ENCODE measurements around the gene ELMO1.

The ELMO1 gene

GRCh38 chr7:37341033-37341630 is 107.5 kb downstream of the ELMO1 start:
- Histone ChIP-seq H3K4me1 (no peaks in the 10 kb centered on the region), H3K4me3 (ENCODE audit: low read depth, low read length) (no peak overlapping the region)
- no peak for TF ChIP-seq CTCF (IDR thresholded peaks at IDR 0.05)

DNA sequence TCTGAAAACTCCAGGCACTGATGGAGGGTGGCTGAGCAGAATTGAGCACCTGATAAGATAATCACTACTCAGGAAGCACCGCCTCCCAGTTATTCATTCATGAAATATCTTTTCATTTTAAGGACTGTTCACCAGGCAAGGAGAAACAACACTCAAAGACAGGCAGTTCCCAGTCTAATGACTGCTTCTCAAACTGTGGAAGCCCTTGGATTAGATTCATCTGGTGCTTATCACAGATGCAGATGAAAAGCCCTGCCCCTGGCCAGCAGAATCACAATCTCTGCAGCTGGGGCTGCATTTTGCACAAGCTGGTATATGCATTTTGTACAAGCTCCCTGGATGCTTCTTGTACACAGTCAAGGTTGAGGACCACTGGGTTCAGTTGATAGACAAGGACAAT is 109.7 kb downstream of the ELMO1 start:
- Histone ChIP-seq H3K4me2 (ENCODE audit: low read length) (no peak overlapping the region), H3K27ac (no peak overlapping the region)

More at GRCh38 chr7:37341033-37341630, 107.5 kb downstream of the ELMO1 start:
- H3K27me3 ChIP-seq (ENCODE audit: control insufficient read depth, insufficient read depth, low read length): no peaks in the 10 kb centered on the region
- no peak overlapping the region for H3K27ac ChIP-seq
- no peaks in the 10 kb centered on the region for H3K36me3 ChIP-seq (ENCODE audit: control insufficient read depth, insufficient read depth, low read length)
- H2AFZ ChIP-seq: no peak overlapping the region
- no peaks in the 10 kb centered on the region for H3K9me3 ChIP-seq (ENCODE audit: control insufficient read depth, low read length)
- H3K79me2 ChIP-seq: peaks cover 8% of the 10 kb centered on the region
- H3K4me2 ChIP-seq (ENCODE audit: low read length): no peak overlapping the region
- no peak overlapping the region for H3K9ac ChIP-seq

DNA sequence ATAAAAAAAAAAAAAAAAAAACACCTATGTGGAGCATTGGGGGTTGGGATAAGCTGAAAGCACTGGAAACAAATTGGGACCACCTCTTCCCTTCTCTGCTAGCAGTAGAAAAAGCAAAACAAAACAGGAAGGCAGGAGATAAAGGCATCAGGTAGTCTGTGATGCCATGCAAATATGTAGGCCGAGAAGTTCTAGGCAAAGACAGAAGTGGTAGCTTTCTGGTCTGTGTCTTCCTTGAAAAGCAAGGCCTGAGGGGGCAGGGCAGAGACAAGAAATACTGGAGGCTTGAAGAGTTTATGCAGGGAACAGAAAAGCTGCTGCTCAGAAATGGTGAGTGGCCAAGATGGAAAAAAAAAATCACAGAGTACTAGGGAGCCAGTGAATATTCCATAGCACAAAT is 111.1 kb downstream of the ELMO1 start:
- Histone ChIP-seq H3K27me3 (ENCODE audit: control insufficient read depth, insufficient read depth, low read length) (no peaks in the 10 kb centered on the region), H3K79me2 (peaks cover 8% of the 10 kb centered on the region)

More for the DNA sequence above, 109.7 kb downstream of the ELMO1 start:
- no peaks in the 10 kb centered on the region for H3K36me3 ChIP-seq (ENCODE audit: control insufficient read depth, insufficient read depth, low read length)
- H3K4me1 ChIP-seq: no peaks in the 10 kb centered on the region
- H2AFZ ChIP-seq: no peak overlapping the region
- H3K79me2 ChIP-seq: peaks cover 8% of the 10 kb centered on the region
- no peak for TF ChIP-seq CTCF (IDR thresholded peaks at IDR 0.05)
- no peaks in the 10 kb centered on the region for H3K27me3 ChIP-seq (ENCODE audit: control insufficient read depth, insufficient read depth, low read length)
- no peak overlapping the region for H3K4me3 ChIP-seq (ENCODE audit: low read depth, low read length)
- no peaks in the 10 kb centered on the region for H3K9me3 ChIP-seq (ENCODE audit: control insufficient read depth, low read length)
- H3K9ac ChIP-seq: no peak overlapping the region

GRCh38 chr7:37336259-37336658 is 112.4 kb downstream of the ELMO1 start:
- Histone ChIP-seq H3K79me2 (peaks cover 12% of the 10 kb centered on the region), H2AFZ (no peak overlapping the region), H3K4me1 (no peaks in the 10 kb centered on the region), H3K4me3 (ENCODE audit: low read depth, low read length) (no peak overlapping the region), H3K36me3 (ENCODE audit: control insufficient read depth, insufficient read depth, low read length) (no peaks in the 10 kb centered on the region), H3K27ac (no peak overlapping the region), H3K27me3 (ENCODE audit: control insufficient read depth, insufficient read depth, low read length) (no peaks in the 10 kb centered on the region), H3K9me3 (ENCODE audit: control insufficient read depth, low read length) (no peaks in the 10 kb centered on the region), H3K4me2 (ENCODE audit: low read length) (no peak overlapping the region), H3K9ac (no peak overlapping the region)
- no peak for TF ChIP-seq CTCF (IDR thresholded peaks at IDR 0.05)

More for the DNA sequence above, 111.1 kb downstream of the ELMO1 start:
- H3K4me2 ChIP-seq (ENCODE audit: low read length): no peak overlapping the region
- H3K4me1 ChIP-seq: no peaks in the 10 kb centered on the region
- H3K27ac ChIP-seq: no peak overlapping the region
- no peaks in the 10 kb centered on the region for H3K36me3 ChIP-seq (ENCODE audit: control insufficient read depth, insufficient read depth, low read length)
- H2AFZ ChIP-seq: no peak overlapping the region
- H3K9ac ChIP-seq: no peak overlapping the region
- H3K4me3 ChIP-seq (ENCODE audit: low read depth, low read length): no peak overlapping the region
- TF ChIP-seq CTCF (IDR thresholded peaks at IDR 0.05): no peak
- no peaks in the 10 kb centered on the region for H3K9me3 ChIP-seq (ENCODE audit: control insufficient read depth, low read length)

DNA sequence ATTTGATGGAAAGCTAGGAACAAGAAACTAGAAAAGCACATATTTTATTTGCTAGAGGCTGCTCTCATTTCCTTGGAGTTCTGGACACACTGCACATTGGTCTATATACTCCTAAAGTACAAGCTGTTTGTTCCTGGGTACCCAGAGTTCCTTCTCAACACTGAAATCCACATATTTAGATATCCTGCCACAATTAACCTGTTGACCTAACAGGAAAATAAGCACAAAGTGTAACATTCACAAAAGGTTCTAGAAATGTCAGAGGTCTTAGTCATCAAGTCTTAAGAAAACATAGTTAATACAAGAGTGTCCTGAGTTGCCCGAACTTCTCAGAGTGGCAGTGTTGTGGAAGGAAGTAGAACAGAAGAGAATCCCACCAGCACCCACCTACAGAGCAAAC is 115.6 kb downstream of the ELMO1 start:
- Histone ChIP-seq H3K4me3 (ENCODE audit: low read depth, low read length) (no peak overlapping the region), H3K36me3 (ENCODE audit: control insufficient read depth, insufficient read depth, low read length) (no peaks in the 10 kb centered on the region), H3K9ac (no peak overlapping the region), H3K4me1 (no peaks in the 10 kb centered on the region), H3K4me2 (ENCODE audit: low read length) (no peak overlapping the region), H3K79me2 (peaks cover 12% of the 10 kb centered on the region), H2AFZ (no peak overlapping the region), H3K9me3 (ENCODE audit: control insufficient read depth, low read length) (no peaks in the 10 kb centered on the region), H3K27ac (no peak overlapping the region), H3K27me3 (ENCODE audit: control insufficient read depth, insufficient read depth, low read length) (no peaks in the 10 kb centered on the region)
- no peak for TF ChIP-seq CTCF (IDR thresholded peaks at IDR 0.05)
